ENCODE data around the gene SNED1.

SNED1 gene

DNA sequence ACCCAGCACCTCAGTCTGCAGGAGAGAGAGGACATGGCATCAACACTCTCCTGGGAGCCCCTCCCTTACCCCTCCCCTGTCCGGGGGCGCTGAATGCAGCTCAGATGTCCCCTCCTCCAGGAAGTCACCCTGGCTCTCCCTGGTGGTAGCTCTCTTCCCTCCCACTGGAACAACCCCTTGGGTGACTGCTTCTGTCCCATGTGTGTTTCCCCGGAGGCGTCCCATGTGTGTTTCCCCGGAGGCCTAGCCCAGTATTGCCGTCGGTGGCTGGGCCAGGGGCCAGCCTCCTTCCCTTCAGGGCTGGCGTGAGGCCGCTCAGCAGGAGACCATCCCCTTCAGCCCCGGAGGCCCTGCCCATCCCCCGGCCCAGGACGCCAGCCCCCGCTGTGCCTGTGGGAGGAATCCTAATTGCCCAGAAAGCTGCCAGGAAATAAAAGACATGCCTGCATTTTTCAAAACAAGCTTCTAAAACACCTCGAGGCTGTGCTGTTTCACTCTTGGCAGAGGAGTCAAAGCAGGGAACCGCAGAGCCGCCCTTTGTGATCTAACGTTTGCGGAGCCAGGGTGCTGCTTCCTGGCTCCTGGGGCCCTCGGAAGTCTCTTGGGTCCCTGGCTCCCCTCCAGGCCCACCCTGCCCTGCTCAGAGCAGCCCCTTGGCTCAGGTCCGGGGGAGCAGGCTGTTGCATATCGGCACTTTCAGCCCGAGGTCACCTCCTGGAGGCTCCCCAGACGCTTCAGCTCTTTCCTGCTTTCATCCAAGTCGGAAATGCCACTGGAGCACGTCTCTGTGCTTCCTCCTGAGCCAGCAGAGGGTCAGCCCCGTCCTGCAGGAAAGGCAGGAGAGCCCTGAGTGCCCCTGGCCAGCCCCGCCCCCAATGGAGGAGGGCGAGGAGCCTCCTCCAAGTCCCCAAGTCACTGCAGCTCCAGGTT, 11.4 kb downstream of the SNED1 start:
- H3K9ac ChIP-seq (ENCODE audit: insufficient read length), result peak overlapping the region; percentile 30
- no peaks in the 10 kb centered on the region for H3K36me3 ChIP-seq (ENCODE audit: insufficient read depth, low read length)
- DNase-seq (ENCODE audit: low read depth, low spot score), result peak; percentile 89
- H3K9me3 ChIP-seq (ENCODE audit: low read depth, low read length), result peaks cover 12% of the 10 kb centered on the region; the same call in 1 of the 2 replicates
- H3K27ac ChIP-seq, result peak overlapping the region; percentile 98
- TF ChIP-seq EZH2 (IDR thresholded peaks at IDR 0.05), result no peak
- TF ChIP-seq POLR2AphosphoS5 (IDR thresholded peaks at IDR 0.05; ENCODE audit: borderline replicate concordance, low read depth, low read length), result peak; percentile 49; the same call in 1 of the 2 replicates
- no peak for TF ChIP-seq FOXP2 (optimal IDR thresholded peaks at IDR 0.05; ENCODE audit: control extremely low read depth, extremely low read length, insufficient read depth)
- H3K4me3 ChIP-seq, result peak overlapping the region; percentile 74

DNA sequence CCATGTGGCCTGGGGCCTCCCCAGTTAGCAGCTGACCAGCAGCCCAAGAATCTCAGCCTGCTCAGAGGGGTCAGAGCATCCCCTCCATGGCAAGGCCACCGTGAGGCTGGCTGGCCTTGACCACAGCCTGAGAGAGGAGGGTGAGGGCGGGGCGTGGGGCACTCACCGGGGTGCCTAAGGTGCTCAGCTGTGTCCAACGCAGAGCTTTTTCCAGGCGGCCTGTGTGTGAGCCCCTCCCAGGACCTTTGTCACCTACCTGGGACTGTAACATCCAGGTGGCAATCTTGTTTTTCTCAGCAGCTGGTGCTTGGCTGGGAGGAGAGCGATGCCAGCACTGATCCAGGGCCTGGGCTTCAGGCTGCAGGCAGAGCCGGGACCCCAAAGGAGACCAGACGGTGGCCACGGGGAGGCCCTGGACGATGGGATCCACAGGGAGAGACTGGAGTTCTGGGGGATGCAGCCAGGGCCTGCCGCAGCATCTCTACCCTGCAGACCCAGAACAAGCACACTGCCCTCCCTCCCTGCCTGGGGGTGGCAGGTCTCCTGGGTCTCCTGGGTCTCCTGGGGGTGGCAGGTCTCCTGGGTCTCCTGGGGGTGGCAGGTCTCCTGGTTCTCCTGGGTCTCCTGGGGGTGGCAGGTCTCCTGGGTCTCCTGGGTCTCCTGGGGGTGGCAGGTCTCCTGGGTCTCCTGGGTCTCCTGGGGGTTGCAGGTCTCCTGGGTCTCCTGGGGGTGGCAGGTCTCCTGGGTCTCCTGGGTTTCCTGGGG, 12.3 kb downstream of the SNED1 start:
- no peak for DNase-seq (ENCODE audit: low read depth, low spot score)
- H3K36me3 ChIP-seq (ENCODE audit: insufficient read depth, low read length), result no peaks in the 10 kb centered on the region
- H3K27ac ChIP-seq, result peak overlapping the region; percentile 98
- TF ChIP-seq FOXP2 (optimal IDR thresholded peaks at IDR 0.05; ENCODE audit: control extremely low read depth, extremely low read length, insufficient read depth) (no peak), EZH2 (IDR thresholded peaks at IDR 0.05) (no peak), POLR2AphosphoS5 (IDR thresholded peaks at IDR 0.05; ENCODE audit: borderline replicate concordance, low read depth, low read length) (no peak)
- peak overlapping the region; percentile 30 for H3K9ac ChIP-seq (ENCODE audit: insufficient read length)
- H3K4me3 ChIP-seq, result peak overlapping the region; percentile 74
- peaks cover 9% of the 10 kb centered on the region; the same call in 1 of the 2 replicates for H3K9me3 ChIP-seq (ENCODE audit: low read depth, low read length)

DNA sequence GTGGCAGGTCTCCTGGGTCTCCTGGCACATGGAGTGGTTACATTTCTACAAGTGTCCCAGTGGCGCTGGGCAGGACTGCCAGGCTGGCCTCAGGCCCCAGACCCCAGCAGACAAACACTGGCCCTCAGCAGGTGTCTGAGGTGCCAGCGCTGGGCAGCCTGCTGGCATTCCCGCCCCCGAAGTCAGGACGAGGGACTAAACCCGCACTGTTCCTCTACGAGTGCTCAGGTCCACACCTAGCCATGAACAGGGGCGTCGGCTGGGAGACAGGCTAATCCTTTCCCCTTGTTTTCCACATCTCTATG, 12.8 kb downstream of the SNED1 start:
- Histone ChIP-seq H3K9me3 (ENCODE audit: low read depth, low read length) (peaks cover 3% of the 10 kb centered on the region; the same call in 1 of the 2 replicates), H3K27ac (no peak overlapping the region), H3K9ac (ENCODE audit: insufficient read length) (no peak overlapping the region), H3K36me3 (ENCODE audit: insufficient read depth, low read length) (no peaks in the 10 kb centered on the region), H3K4me3 (no peak overlapping the region)
- DNase-seq (ENCODE audit: low read depth, low spot score), result no peak
- TF ChIP-seq FOXP2 (optimal IDR thresholded peaks at IDR 0.05; ENCODE audit: control extremely low read depth, extremely low read length, insufficient read depth) (no peak), POLR2AphosphoS5 (IDR thresholded peaks at IDR 0.05; ENCODE audit: borderline replicate concordance, low read depth, low read length) (no peak), EZH2 (IDR thresholded peaks at IDR 0.05) (no peak)

DNA sequence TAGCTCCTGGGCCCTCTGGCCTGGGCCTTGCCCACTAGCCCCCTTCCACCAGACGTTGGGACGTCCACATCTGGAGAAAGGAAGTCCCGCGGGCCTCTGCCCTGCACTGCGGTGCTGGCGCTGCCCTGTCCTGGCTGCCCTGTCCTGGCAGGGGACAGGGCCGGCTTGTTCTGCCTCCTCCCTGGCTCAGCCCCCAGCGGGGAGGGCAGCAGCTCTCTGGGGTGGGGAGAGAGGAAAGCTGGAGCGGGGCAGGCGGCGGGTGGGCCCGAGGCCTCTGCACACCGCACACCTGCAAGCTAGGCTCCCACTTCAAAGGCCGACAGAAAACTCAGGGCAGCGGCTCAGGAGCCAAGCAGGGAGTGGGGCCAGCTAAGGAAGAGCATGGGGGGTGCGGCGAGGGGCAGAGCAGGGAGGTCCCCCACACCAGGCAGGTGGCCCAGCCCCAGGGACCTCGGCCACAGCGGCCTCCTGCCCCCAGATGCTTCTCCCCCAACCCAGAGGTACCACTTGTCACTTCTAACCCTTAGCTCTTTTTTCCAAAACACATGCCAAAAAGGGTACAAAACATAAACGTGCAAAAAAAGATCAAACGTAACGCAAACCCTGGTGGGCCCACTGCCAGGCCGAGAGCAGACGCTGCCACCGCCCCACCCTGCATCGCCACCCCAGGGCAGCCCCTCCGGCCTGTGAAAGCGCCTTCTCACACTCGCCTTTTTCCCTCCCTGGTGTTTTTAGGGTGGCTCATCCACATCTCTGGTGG, 13.5 kb downstream of the SNED1 start:
- DNase-seq (ENCODE audit: low read depth, low spot score), result no peak
- no peak for TF ChIP-seq FOXP2 (optimal IDR thresholded peaks at IDR 0.05; ENCODE audit: control extremely low read depth, extremely low read length, insufficient read depth)
- no peak for TF ChIP-seq EZH2 (IDR thresholded peaks at IDR 0.05)
- H3K36me3 ChIP-seq (ENCODE audit: insufficient read depth, low read length), result no peaks in the 10 kb centered on the region
- no peak overlapping the region for H3K9ac ChIP-seq (ENCODE audit: insufficient read length)
- no peaks in the 10 kb centered on the region for H3K9me3 ChIP-seq (ENCODE audit: low read depth, low read length)
- no peak overlapping the region for H3K4me3 ChIP-seq
- H3K27ac ChIP-seq, result no peak overlapping the region

DNA sequence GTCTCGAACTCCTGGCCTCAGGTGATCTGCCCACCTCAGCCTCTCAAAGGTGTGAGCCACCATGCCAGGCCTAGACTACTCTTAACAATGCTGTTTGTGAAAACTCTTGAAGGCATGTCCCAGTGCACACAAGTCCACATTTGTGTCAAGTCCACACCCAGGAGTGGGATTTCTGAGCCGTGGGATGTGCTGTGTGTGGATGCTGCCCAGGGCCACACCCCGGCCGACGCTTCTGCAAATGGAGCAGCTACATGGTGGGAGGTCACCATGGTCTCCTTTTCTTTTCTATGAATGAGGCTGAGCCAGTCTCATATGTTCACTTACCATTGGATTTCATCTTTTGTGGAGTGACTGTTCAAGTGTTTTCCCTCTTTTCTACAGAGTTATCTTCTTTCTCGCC, 15.8 kb downstream of the SNED1 start:
- H3K36me3 ChIP-seq (ENCODE audit: insufficient read depth, low read length), result no peaks in the 10 kb centered on the region
- TF ChIP-seq EZH2 (IDR thresholded peaks at IDR 0.05), result no peak
- TF ChIP-seq POLR2AphosphoS5 (IDR thresholded peaks at IDR 0.05; ENCODE audit: borderline replicate concordance, low read depth, low read length), result no peak
- no peak for TF ChIP-seq FOXP2 (optimal IDR thresholded peaks at IDR 0.05; ENCODE audit: control extremely low read depth, extremely low read length, insufficient read depth)
- H3K4me3 ChIP-seq, result no peak overlapping the region
- H3K9me3 ChIP-seq (ENCODE audit: low read depth, low read length), result no peaks in the 10 kb centered on the region
- no peak for DNase-seq (ENCODE audit: low read depth, low spot score)
- no peak overlapping the region for H3K27ac ChIP-seq
- H3K9ac ChIP-seq (ENCODE audit: insufficient read length), result no peak overlapping the region

DNA sequence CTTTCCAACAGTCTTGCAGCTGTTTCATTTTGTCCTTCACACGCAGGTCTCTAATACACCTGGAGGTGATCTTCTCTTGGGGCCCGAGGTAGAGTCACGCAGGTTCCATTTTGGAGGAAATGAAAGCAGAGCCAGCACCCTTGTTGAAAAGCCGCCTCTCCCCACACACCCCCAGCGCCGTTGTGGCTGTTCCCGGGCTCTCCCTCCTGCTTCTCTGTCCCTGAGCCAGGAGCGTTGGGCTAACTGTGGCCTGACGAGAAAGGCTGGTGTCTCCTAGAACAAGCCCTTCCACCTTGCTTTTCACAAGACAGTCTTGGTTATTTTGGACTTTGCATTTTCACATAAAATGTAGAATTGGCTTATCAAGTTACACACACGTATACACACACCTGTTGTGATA, 16.3 kb downstream of the SNED1 start:
- DNase-seq (ENCODE audit: low read depth, low spot score), result no peak
- Histone ChIP-seq H3K27ac (no peak overlapping the region), H3K36me3 (ENCODE audit: insufficient read depth, low read length) (no peaks in the 10 kb centered on the region), H3K9me3 (ENCODE audit: low read depth, low read length) (no peaks in the 10 kb centered on the region), H3K4me3 (no peak overlapping the region), H3K9ac (ENCODE audit: insufficient read length) (no peak overlapping the region)
- no peak for TF ChIP-seq FOXP2 (optimal IDR thresholded peaks at IDR 0.05; ENCODE audit: control extremely low read depth, extremely low read length, insufficient read depth)
- TF ChIP-seq POLR2AphosphoS5 (IDR thresholded peaks at IDR 0.05; ENCODE audit: borderline replicate concordance, low read depth, low read length), result no peak
- no peak for TF ChIP-seq EZH2 (IDR thresholded peaks at IDR 0.05)

DNA sequence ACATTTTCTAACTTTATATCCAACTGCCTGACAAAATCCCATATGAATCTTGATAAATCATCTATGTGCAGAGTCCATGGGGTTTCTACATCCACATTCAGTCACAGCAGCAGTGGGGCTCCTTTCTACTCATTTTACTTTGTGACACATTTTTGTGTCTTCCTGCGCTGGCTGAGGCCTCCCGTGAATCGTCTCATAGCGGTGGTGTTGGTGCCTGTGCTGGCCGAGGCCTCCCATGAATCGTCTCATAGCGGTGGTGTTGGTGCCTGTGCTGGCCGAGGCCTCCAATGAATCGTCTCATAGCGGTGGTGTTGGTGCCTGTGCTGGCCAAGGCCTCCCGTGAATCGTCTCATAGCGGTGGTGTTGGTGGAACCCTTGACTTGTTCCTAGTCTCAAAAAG, 17.0 kb downstream of the SNED1 start:
- Histone ChIP-seq H3K27ac (no peak overlapping the region), H3K9me3 (ENCODE audit: low read depth, low read length) (no peaks in the 10 kb centered on the region), H3K9ac (ENCODE audit: insufficient read length) (no peak overlapping the region), H3K36me3 (ENCODE audit: insufficient read depth, low read length) (no peaks in the 10 kb centered on the region), H3K4me3 (no peak overlapping the region)
- no peak for DNase-seq (ENCODE audit: low read depth, low spot score)
- TF ChIP-seq FOXP2 (optimal IDR thresholded peaks at IDR 0.05; ENCODE audit: control extremely low read depth, extremely low read length, insufficient read depth) (no peak), POLR2AphosphoS5 (IDR thresholded peaks at IDR 0.05; ENCODE audit: borderline replicate concordance, low read depth, low read length) (no peak), EZH2 (IDR thresholded peaks at IDR 0.05) (no peak)
